Uterus (tissue), 4 donors: Measurements from ENCODE around the gene TYROBP. TPM values are rescaled to one million over a fixed set of nuclear protein-coding genes. Genes with fewer than 3 reads are reported as not detected.

Experiments
- DNase-seq, 2 donors: peaks; one replicate each; pipeline ENCODE4 v3.0.0-alpha.2; 2019 to 2020
- H3K27ac ChIP-seq, 2 donors: fragments of 200-600 bp; sonication (generic); 1 replicate in 1 of 2; 2 replicates in 1 of 2; pipeline ENCODE4 v1.5.1; 2016 to 2018
- H3K27me3 ChIP-seq, 2 donors: fragments of 200-600 bp; sonication (generic); one replicate each; pipeline ENCODE4 v1.5.1; 2018 to 2019; ENCODE audit warnings: control low read depth in 1 of 2
- H3K36me3 ChIP-seq, 2 donors: fragments of 200-600 bp; sonication (generic); one replicate each; pipeline ENCODE4 v1.5.1; 2019; ENCODE audit warnings: control low read depth in 1 of 2
- H3K4me1 ChIP-seq, 2 donors: fragments of 200-600 bp; sonication (generic); one replicate each; pipeline ENCODE4 v1.5.1; 2018 to 2019; ENCODE audit warnings: control low read depth in 1 of 2
- H3K4me3 ChIP-seq, 2 donors: fragments of 200-600 bp; sonication (generic); 1 replicate in 1 of 2; 2 replicates in 1 of 2; pipeline ENCODE4 v1.5.1; 2018 to 2019; ENCODE audit warnings: mild to moderate bottlenecking in 1 of 2
- H3K9me3 ChIP-seq, 2 donors: fragments of 200-600 bp; sonication (generic); one replicate each; pipeline ENCODE4 v1.5.1; 2019; ENCODE audit warnings: control low read depth in 1 of 2
- POLR2A ChIP-seq, 2 donors: fragments of 450-650 bp; IDR thresholded peaks; one replicate each; pipeline ENCODE4 v1.6.1; 2016; ENCODE audit warnings: antibody characterized with exemption in 2 of 2, mild to moderate bottlenecking in 1 of 2, moderate library complexity in 1 of 2
- intact Hi-C: fragments of 100-400 bp; cut with DNase I; formaldehyde crosslinking; loops from one replicate; pipeline ENCODE4 v1.15.1; 2023; ENCODE audit warnings: low total_unique reads
- total RNA-seq, 4 donors: library from RNA; depleted of rRNA in 3 of 4; stranded (reverse); fragments of >200 nt in 3 of 4; gene quantifications; one replicate each; pipeline versions ENCODE4 v1.1.0 to v1.2.4, GENCODE V29; 2014 to 2023
- TF ChIP-seq, protein P1 (sequence below), 4 experiments: fragments of 200-600 bp in 2 of 4; fragments of 450-650 bp in 2 of 4; sonication (generic) in 2 of 4; IDR thresholded peaks; one replicate each; pipeline ENCODE4 v1.5.1; 2016 to 2019; ENCODE audit warnings: antibody characterized with exemption in 4 of 4, mild to moderate bottlenecking in 2 of 4, moderate library complexity in 1 of 4
- donor health status: DM: yes; HTN: yes; CAD: no.

The TYROBP gene
- total RNA-seq, 4 donors from 2014 or later = 1.3 to 25.0 (median 14.9) TPM

DNA sequence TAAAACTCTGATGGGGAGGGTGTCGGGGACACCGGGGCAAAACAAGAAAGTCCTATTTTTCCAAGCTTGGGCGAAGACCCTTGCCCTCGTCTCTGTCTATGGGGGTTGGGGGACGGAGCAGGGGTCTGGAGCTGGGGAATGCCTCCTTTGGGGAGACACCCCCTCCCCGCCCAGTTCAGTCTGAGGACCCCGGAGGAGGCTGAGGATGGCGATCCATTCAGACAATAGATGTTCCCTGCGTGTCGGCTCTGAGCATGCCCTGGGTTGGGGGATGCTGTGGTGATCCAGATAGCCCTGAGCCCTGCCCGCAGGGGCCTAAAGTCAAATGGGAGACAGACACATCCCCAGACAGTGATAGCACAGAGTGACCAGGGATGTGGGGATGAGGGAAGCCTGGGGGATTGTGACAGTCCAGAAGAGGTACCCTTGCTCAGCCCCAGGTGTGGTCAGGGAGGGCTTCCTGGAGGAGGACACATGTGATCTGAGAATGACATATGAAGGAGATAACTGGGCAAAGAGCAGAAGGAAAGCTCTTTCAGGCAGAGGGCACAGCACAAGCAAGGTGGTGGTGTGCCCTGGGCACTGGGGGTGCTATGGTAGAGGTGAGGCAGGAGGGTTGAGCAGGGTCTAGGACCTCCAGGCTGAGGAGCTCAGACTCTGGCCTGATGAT is 37.2 kb upstream of the TYROBP start:
- no peak for DNase-seq
- Histone ChIP-seq H3K36me3 (no peaks in the 10 kb centered on the region), H3K4me1 (no peaks in the 10 kb centered on the region), H3K4me3 (no peak overlapping the region), H3K9me3 (no peaks in the 10 kb centered on the region), H3K27me3 (no peaks in the 10 kb centered on the region), H3K27ac (no peak overlapping the region)
- intact Hi-C loops = no loop called here
- no peak for TF ChIP-seq POLR2A (IDR thresholded peaks at IDR 0.05)
- TF ChIP-seq, protein P1, sequence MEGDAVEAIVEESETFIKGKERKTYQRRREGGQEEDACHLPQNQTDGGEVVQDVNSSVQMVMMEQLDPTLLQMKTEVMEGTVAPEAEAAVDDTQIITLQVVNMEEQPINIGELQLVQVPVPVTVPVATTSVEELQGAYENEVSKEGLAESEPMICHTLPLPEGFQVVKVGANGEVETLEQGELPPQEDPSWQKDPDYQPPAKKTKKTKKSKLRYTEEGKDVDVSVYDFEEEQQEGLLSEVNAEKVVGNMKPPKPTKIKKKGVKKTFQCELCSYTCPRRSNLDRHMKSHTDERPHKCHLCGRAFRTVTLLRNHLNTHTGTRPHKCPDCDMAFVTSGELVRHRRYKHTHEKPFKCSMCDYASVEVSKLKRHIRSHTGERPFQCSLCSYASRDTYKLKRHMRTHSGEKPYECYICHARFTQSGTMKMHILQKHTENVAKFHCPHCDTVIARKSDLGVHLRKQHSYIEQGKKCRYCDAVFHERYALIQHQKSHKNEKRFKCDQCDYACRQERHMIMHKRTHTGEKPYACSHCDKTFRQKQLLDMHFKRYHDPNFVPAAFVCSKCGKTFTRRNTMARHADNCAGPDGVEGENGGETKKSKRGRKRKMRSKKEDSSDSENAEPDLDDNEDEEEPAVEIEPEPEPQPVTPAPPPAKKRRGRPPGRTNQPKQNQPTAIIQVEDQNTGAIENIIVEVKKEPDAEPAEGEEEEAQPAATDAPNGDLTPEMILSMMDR (IDR thresholded peaks at IDR 0.05) = no peak

DNA sequence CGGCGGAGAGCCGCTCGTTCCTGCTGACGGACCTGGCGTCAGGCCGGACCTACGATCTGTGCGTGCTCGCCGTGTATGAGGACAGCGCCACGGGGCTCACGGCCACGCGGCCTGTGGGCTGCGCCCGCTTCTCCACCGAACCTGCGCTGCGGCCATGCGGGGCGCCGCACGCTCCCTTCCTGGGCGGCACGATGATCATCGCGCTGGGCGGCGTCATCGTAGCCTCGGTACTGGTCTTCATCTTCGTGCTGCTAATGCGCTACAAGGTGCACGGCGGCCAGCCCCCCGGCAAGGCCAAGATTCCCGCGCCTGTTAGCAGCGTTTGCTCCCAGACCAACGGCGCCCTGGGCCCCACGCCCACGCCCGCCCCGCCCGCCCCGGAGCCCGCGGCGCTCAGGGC is 36.5 kb upstream of the TYROBP start:
- no peaks in the 10 kb centered on the region for H3K4me1 ChIP-seq
- intact Hi-C loops = no loop called here
- H3K27ac ChIP-seq = no peak overlapping the region
- H3K4me3 ChIP-seq = no peak overlapping the region
- TF ChIP-seq POLR2A (IDR thresholded peaks at IDR 0.05) = no peak
- TF ChIP-seq, protein P1 (IDR thresholded peaks at IDR 0.05) = no peak
- DNase-seq = no peak
- H3K9me3 ChIP-seq = no peaks in the 10 kb centered on the region
- H3K36me3 ChIP-seq = no peaks in the 10 kb centered on the region
- no peaks in the 10 kb centered on the region for H3K27me3 ChIP-seq

DNA sequence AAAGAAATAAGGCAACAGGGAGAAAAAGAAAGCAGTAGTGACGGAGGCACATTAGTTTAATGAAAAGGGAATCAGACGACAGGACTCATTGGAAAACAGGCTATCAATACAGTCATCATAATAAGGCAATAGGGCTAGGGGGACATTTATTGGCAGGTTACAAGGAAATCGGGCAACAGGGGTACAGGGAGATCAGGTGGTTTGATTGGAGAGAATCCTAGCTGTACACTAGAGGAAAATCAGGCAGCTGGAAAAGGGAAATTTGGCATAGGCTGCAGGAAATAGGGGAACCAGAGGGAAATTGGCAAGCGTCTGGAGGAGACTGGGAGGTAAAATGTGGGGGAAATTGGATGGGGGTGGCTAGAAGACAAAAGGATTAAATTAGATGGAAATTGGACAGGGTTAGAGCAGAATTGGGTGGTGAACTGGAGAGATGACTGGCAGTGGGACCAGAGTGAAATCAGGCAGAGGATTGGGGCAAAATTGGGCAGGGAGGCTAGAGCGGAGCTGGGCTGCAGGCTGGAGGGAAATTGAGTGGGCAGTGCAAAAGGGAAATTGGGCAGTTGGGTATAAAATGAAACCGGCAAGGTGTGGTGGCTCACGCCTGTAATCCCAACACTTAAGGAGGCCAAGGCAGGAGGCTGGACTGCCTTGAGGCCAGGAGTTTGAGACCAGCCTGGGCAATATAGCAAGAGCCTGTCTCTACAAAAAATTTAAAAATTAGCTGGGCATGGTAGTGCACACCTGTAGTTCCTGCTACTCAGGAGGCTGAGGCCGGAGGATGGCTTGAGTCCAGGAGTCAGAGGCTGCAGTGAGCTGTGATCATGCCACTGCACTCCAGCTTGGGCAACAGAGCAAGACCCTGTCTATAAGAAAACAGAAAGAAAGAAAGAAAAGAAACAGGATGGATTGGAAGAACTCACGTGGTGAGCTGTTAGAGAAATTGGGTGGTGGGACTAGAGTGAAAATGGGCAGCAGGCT is 35.5 kb upstream of the TYROBP start:
- TF ChIP-seq POLR2A (IDR thresholded peaks at IDR 0.05) = no peak
- TF ChIP-seq, protein P1 (IDR thresholded peaks at IDR 0.05) = no peak
- H3K27me3 ChIP-seq = no peaks in the 10 kb centered on the region
- no peak for DNase-seq
- intact Hi-C loops = no loop called here
- no peaks in the 10 kb centered on the region for H3K36me3 ChIP-seq
- no peaks in the 10 kb centered on the region for H3K4me1 ChIP-seq
- no peak overlapping the region for H3K27ac ChIP-seq
- no peak overlapping the region for H3K4me3 ChIP-seq
- H3K9me3 ChIP-seq = no peaks in the 10 kb centered on the region

DNA sequence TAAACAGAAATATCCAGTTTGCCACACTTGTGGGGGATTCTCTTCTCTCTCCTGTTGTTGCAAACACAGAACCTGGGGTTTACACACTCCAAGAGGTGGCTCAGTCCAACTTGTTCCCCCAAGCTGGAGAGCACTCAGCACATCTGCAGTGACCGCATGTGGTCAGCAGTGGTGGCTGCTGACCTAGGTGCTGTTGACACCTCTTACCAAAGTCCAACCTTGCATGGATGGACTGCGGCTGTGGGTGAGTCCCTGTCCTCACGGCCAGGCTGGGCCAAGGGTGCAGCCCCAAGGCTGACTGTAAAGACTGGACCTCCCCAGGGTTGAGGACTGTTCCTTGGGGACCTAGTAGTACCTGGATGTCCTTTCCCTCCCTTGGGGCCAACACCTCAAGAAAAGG is 34.1 kb upstream of the TYROBP start:
- Histone ChIP-seq H3K4me3 (no peak overlapping the region), H3K27me3 (no peaks in the 10 kb centered on the region), H3K9me3 (no peaks in the 10 kb centered on the region), H3K27ac (no peak overlapping the region), H3K4me1 (no peaks in the 10 kb centered on the region), H3K36me3 (no peaks in the 10 kb centered on the region)
- intact Hi-C loops = no loop called here
- TF ChIP-seq POLR2A (IDR thresholded peaks at IDR 0.05) = no peak
- TF ChIP-seq, protein P1 (IDR thresholded peaks at IDR 0.05) = no peak
- DNase-seq = no peak

DNA sequence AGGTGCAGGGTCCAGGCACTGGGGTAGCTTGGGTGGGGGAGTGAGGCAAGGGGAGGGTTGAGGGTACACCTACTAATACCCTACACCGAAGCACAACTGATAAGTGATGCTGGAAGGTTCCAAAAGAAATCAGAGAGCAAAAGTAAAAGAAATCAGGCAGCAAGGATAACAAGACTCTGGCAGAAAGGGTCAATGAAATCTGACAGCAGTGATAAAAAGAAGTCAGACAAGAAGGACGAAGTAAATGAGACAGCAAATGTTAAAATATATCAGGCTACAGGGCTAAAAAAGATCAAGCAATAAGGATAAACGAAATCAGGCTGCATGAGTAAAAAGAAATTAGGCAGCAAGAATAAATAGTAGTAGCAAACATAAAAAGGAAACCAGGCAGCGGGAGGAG is 32.7 kb upstream of the TYROBP start:
- Histone ChIP-seq H3K4me1 (no peaks in the 10 kb centered on the region), H3K36me3 (no peaks in the 10 kb centered on the region), H3K4me3 (no peak overlapping the region), H3K27ac (no peak overlapping the region), H3K27me3 (no peaks in the 10 kb centered on the region), H3K9me3 (no peaks in the 10 kb centered on the region)
- TF ChIP-seq POLR2A (IDR thresholded peaks at IDR 0.05) = no peak
- intact Hi-C loops = no loop called here
- no peak for DNase-seq
